GM12891 (cell line): ENCODE measurements around the gene MRPL43.

Experiments used
- POLR2A ChIP-seq: IDR thresholded peaks from 2 replicates; pipeline ENCODE4 v1.6.1; 2011; ENCODE audit warnings: low read depth, low read length, control low read depth
- POLR2AphosphoS5 ChIP-seq: IDR thresholded peaks from 2 replicates; pipeline ENCODE4 v1.6.1; 2011; ENCODE audit warnings: low read depth, low read length, control low read depth

GRCh38 chr10:100982916-100983830 lies 4.1 kb downstream of the MRPL43 start:
- TF ChIP-seq POLR2A (no peak), POLR2AphosphoS5 (no peak)
